ENCODE measurements around the gene CHIC2.

CHIC2 gene

GRCh38 chr4:54011201-54011600 is 53.2 kb downstream of the CHIC2 start:
- DNase-seq (ENCODE audit: low read depth, low spot score) = no peak

DNA sequence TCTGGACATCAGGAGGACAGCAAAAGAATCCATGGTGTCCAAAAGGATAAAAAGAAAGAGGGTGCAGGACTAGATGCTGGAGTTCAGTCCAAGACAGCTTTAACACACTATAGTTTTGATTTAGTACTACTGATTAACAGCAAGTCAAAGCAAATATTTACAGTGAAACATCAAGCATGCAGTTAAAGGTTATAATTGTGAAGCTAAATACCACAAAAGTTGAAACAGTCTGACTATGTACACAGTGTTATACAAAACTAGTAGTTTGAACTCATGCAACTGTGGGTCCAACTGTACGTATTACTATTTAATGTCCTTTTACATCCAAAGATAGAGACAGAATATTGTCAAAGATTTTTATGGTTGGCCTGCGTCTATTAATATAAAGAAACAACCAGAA is 57.6 kb downstream of the CHIC2 start:
- DNase-seq (ENCODE audit: low read depth, low spot score) = no peak

GRCh38 chr4:54005475-54005874 is 58.9 kb downstream of the CHIC2 start:
- DNase-seq (ENCODE audit: low read depth, low spot score) = no peak

GRCh38 chr4:54004463-54004862 is 59.9 kb downstream of the CHIC2 start:
- no peak for DNase-seq (ENCODE audit: low read depth, low spot score)

DNA sequence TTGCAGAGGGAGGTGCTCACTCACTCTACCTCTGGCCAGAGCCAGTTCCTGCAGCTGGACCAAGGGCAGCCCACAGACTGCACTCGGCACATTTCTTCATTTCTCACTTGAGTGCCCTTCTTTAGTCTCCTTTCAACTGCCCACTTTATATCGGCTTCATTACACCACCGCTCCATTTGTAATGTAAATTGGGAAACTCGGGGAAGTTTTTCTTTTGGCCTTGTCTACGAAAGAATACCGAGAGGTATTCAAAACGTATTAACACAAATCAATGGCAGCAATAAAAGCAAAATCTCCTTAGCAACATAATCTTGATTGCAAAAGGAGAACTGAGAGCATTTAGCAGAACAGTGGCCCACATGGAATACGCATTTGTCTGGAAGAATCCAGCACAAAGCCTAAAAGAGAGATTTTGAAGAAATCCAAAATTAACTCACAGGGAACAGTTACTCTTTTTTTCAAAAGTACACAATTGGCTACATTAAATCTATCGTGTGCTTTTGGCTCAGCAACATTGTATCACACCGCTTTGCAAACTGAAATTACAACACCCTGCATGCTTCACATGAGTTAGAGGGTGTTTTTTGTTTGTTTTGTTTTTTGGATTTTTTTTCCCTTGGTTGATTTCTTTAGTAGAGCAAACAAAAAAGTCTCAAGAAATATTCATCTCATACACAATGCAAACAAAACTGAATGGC is 62.6 kb downstream of the CHIC2 start:
- no peak for DNase-seq (ENCODE audit: low read depth, low spot score)

- no peak for DNase-seq (ENCODE audit: low read depth, low spot score)
Measured at GRCh38 chr4:53997898-53998297, 66.5 kb downstream of the CHIC2 start.

- DNase-seq (ENCODE audit: low read depth, low spot score) = no peak
Measured at GRCh38 chr4:53994382-53995102, 69.9 kb downstream of the CHIC2 start.

- no peak for DNase-seq (ENCODE audit: low read depth, low spot score)
Measured at GRCh38 chr4:53992785-53993184, 71.6 kb downstream of the CHIC2 start.

- DNase-seq (ENCODE audit: low read depth, low spot score) = no peak
Measured at GRCh38 chr4:53991821-53992220, 72.6 kb downstream of the CHIC2 start.

GRCh38 chr4:53990641-53991040 is 73.8 kb downstream of the CHIC2 start:
- DNase-seq (ENCODE audit: low read depth, low spot score) = no peak

GRCh38 chr4:53987761-53988171 is 76.6 kb downstream of the CHIC2 start:
- no peak for DNase-seq (ENCODE audit: low read depth, low spot score)

- DNase-seq (ENCODE audit: low read depth, low spot score) = no peak
Measured at GRCh38 chr4:53986062-53986461, 78.3 kb downstream of the CHIC2 start.

- DNase-seq (ENCODE audit: low read depth, low spot score) = no peak
Measured at GRCh38 chr4:53981567-53981966, 82.8 kb downstream of the CHIC2 start.

- no peak for DNase-seq (ENCODE audit: low read depth, low spot score)
Measured at GRCh38 chr4:53981066-53981465, 83.3 kb downstream of the CHIC2 start.

DNA sequence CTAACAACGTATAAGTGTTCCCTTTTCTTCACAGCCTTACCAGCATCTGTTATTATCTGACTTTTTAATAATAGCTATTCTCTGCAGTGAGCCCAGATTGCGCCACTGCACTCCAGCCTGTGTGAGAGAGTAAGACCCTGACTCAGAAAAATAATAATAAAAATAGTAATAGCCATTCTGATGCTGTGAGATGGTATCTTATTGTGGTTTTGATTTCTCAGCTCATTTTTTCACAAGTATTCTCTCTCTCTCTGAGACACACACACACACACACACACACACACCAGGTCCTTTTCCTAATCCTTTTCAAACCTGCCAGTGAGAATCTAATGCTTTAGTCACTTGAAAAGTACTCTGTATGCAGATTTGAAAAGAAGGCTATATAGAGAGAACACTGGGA is 89.8 kb downstream of the CHIC2 start:
- DNase-seq (ENCODE audit: low read depth, low spot score) = no peak

- DNase-seq (ENCODE audit: low read depth, low spot score) = no peak
Measured at GRCh38 chr4:53967986-53968385, 96.4 kb downstream of the CHIC2 start.

- no peak for DNase-seq (ENCODE audit: low read depth, low spot score)
Measured at GRCh38 chr4:53963781-53964180, 100.6 kb downstream of the CHIC2 start.

DNA sequence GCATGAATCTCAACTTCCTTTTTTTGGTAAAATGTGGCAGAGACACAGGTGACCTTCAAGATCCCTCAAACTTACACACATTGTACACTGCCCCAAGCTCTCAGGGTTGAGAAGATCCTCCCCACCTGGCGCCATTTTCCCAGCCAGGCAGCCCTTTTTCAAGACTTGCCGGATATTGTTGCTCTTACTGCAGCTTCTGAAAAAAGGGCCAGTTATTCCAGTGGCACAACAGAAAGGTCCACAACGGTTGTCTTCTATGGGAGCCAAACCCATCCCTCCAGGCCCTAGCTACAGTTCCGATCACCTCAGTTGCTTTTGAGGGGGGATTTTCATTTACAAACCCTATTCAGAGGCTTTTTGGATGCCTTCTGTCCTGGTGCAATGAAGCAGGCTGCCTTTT is 101.1 kb downstream of the CHIC2 start:
- DNase-seq (ENCODE audit: low read depth, low spot score) = no peak

- no peak for DNase-seq (ENCODE audit: low read depth, low spot score)
Measured at GRCh38 chr4:53962516-53963225, 101.7 kb downstream of the CHIC2 start.

GRCh38 chr4:53961351-53961750 is 103.1 kb downstream of the CHIC2 start:
- DNase-seq (ENCODE audit: low read depth, low spot score) = no peak

- no peak for DNase-seq (ENCODE audit: low read depth, low spot score)
Measured at GRCh38 chr4:53960843-53961242, 103.6 kb downstream of the CHIC2 start.
